Activated CD8-positive, alpha-beta memory T cell treated with anti-CD3 and anti-CD28 coated beads, Interleukin-2, amount 50 U/mL, for 24 hours (primary cell): Measurements from ENCODE around the gene KLHL2.

ENCODE experiments used
- DNase-seq: peaks from one replicate; pipeline ENCODE4 v3.0.0-alpha.2; 2020; ENCODE audit errors: extremely low read depth

KLHL2 gene

GRCh38 chr4:165368114-165368513, 160.8 kb downstream of the KLHL2 start:
- DNase-seq: no peak

GRCh38 chr4:165368567-165368966, 161.2 kb downstream of the KLHL2 start:
- DNase-seq: no peak

GRCh38 chr4:165369522-165369921, 162.2 kb downstream of the KLHL2 start:
- DNase-seq: no peak

GRCh38 chr4:165370530-165370929, 163.2 kb downstream of the KLHL2 start:
- no peak for DNase-seq
